IPS-18c (cell line): ENCODE data around the gene CTSD.

Experiments
- H3K4me3 ChIP-seq: 2 replicates; pipeline ENCODE4 v1.7.0; 2013; ENCODE audit warnings: low read depth, mild to moderate bottlenecking, low read length, moderate library complexity; ENCODE audit not compliant: insufficient read depth
- H3K9me3 ChIP-seq: one replicate; pipeline ENCODE4 v1.6.1; 2013; ENCODE audit warnings: mild to moderate bottlenecking, low read length, moderate library complexity; ENCODE audit not compliant: control insufficient read depth, insufficient read depth

CTSD gene

DNA sequence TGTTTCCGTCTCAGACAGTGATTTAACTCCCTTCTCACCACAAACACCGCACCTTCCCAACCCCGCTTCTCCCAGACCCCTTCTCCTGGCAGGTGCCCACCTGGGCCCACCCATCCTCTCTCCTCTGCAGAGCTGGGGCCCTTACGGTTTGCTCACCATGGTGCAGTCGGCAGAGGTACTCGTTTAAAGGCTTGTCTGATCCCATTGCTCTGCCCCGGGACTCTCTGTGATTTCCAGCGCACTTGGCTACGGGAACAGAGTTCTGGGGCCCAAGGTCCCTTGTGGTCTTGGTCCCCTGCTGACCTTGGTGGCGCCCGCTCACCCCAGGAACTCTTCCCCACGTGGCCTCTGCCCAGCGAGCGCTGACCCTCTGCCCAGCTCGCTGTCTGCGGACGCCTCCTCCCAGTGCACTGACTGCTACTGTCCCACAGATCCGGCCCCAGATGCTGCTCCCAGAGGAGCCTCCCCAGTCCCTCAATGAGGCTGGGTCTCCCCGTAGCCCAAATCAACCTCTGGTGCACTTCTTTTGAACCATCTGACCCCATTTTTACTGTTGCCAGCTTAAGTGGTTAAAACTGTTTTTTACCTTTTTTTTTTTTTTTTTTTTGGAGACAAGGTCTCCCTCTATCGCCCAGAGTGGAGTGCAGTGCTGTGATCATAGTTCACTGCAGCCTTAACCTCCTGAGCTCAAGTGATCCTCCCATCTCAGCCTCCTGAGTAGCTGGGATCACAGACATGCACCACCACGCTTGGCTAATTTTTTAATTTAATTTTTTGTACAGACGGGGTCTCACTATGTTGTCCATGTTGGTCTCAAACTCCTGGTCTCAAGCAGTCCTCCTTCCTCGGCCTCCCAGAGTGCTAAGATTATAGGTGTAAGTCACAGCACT lies 21.3 kb upstream of the CTSD start:
- no peak overlapping the region for H3K4me3 ChIP-seq
- H3K9me3 ChIP-seq, result peaks cover 4% of the 10 kb centered on the region

DNA sequence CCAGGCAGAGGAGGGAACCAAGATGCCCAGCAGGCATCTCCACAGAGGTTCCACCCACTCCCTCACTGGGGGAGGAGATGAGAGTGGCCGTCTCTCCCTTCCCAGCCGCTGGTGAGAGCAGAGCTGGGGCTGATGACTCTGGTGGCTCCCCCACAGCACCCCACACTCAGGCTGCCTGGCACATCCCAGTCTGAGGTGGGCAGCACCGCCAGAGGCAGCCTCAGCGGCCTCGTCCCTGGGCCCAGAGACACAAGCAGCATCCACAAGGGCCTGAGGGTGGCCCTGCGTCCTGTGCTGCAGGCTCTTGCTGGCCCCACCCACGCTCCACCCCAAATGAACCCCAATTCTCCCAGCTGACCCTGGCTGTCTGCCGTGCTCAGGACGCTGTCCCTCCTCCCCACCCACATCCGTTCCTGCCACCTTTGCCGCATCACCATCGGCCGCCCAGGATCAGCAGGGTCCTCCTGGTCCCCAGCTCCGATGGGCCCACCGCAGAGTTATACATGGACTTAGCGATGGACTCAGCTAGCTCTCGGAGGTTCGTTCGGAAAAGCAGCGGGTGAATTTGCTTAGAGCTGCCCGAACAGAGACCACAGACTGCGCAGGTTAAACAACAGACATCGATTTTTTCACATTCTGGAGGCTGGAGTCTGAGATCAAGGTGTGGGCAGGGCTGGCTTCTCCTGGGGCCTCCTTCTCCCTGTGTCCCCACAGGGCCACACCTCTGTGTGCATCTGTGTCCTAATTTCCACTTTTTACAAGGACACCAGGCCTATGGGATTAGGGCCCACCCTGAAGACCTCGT lies 20.2 kb upstream of the CTSD start:
- Histone ChIP-seq H3K4me3 (no peak overlapping the region), H3K9me3 (peaks cover 4% of the 10 kb centered on the region)

DNA sequence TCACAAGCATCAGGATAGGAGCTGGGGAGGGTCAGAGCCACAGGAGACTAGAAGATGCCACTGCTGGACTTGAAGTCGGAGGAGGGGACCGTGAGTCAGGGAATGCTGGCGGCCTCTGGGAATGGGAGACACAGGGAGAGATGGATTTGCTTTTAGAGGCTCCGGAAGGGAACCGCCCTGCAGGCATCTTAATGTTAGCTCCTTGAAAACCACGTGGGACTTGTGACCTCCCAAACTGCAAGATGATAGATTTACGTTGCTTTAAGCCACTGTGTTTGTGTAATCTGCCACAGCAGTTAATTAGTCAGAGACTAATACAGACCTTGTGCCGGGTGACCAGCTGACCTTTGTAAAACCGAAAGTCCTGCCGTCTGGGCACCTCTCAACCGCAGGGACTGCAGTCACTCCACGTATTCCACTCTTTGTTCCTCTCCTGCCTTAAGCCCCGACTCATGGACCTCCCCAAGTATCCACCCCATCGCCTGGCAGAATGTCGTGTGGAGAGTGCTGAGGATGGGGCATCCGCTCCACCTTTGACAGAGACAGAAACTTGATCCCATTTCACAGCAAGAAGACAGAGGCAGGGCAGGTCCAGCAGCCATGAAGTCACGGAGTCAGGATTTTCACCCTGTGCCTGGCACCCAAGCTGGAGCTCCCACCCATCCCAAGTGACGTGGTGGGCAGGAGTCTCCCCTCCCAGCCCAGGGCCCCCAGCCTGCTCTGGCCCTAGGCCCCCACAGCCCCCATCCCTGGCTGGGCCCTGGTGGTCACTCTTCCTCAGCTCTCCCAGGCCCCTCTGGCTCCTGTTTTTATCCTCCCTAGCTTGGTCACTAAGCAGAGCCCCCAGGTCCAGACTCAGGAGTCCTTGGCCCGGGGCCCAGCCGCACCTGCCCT lies 19.4 kb upstream of the CTSD start:
- peaks cover 4% of the 10 kb centered on the region for H3K9me3 ChIP-seq
- no peak overlapping the region for H3K4me3 ChIP-seq

DNA sequence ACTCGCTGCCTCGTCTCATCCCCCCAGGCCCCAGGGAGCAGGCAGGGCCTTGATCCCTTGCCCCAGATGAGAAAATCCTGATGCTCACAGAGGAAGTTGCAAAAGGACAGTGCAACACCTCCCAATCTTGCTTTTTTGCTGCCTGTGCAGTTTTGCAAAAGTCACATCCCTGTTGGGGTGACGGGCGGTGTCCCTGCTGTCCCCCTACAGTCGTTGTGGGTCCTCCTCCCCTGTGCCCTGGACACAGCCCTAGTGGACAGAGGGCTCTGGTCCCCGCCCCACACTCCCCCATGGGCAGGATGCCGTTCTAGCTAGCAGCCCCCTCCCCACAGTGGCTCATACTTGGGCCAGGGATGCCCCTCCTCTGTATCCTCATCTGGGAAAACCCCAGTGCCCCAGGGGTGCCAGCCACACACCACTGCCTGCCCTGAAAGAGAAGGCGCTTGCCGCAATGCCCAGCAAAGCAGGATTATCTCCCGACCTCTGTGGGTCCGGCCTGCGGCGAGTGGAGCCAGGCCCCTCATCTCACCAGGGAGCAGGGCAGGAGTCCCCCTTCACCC lies 18.4 kb upstream of the CTSD start:
- H3K9me3 ChIP-seq, result peaks cover 7% of the 10 kb centered on the region
- H3K4me3 ChIP-seq, result no peak overlapping the region

DNA sequence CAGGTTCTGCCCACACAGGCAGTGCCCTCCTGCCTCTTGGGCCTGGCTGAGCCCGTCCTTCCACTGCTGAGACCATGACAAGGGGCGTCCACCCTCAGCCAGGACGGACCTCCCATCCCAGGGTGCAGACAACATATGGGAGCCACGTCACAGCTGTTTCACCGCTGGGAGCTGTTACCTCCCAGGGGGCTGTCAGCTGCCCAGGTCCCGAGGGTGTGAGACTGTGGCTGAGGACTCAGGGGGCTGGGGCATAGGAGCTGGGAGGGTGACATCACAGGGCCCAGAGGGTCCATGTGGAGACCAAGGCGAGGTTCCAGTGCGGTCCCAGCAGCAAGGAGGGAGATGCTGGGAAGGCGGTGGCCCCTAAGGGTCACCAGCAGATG lies 17.9 kb upstream of the CTSD start:
- Histone ChIP-seq H3K9me3 (peaks cover 7% of the 10 kb centered on the region), H3K4me3 (no peak overlapping the region)

DNA sequence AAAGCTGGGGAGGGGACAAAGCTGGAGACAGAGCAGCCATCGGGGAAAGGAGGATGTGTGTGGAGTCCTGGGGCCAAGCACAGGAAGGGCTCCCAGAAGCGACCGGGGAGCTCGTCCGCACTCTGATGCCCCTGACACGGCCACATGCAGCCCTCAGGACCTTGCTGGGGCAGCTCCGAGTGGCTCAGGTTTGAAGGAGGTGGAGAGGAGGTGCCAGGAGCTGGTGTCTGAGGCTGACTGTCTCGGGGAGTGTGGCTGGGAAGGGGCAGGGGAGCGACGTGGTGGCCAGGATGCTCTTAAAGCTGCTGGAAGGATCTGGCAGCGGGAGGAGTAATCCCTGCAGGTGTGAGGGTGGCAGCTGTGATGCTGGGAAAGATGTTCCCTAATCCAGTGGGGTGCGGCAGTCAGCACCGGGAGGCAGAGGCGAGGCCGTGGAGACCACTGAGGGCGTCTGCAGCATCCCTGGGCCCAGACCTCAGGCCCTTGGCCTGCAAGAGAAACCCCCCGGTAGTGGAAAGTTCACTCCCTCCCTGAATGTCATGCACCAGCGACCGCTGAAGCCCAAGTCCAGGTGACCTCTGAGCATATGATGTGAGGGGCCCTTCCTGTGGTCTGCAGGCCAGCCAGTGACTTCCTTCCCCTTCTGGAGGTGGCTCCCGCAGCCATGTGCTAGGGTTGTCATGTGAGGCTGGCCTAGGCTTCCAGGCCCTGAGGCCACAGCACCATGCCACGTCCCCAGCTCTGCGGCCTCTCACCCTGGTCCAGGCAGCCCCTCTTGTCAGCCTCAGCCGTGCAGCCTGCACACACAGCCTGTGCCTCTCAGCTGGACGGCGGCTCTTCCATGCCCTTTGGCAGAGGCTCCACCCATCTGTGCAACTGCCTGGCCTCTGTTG lies 17.2 kb upstream of the CTSD start:
- Histone ChIP-seq H3K4me3 (no peak overlapping the region), H3K9me3 (peaks cover 9% of the 10 kb centered on the region)

DNA sequence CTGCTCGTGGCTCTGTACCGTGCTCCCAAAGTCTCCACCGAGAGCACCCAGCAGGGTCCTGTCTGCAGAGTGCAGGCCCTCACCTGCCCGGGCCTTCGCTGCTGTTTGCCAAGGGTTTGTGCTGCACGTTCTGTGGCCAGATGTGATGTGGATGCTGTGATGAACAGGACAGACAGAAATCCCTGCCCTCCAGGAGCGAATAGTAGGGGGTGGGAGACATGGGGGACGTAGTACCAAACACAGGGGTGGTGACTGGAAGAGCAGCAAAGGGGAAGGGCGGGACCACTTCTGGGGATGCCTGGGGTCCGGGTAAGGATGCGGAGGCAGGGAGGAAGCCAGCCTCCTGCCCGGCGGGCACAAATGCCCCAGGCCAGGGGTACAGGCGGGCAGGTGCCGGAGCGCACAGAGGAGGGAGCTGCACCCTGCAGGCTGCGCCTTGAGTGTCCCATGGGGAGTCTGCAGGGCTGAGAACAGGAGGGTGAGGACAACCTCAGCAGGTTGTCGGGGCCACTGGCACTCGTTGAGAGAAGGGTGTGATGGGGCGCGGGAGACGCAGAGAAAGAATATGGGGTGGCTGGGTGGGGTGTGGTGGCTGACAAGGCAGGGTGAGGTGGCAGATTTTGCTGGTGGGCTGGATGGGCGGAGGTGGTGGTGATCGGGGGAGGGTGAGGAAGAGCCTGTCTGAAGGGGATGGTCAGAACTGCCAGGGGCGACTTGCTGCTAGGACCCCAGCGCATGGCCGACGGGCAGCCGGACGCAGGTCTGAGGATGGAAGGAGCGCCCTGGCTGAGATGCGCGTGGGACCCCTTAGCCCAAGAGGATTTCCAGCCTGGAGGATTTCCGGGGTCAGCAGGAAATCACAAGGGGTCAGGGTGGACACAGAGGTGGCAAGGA lies 16.3 kb upstream of the CTSD start:
- H3K9me3 ChIP-seq, result peaks cover 6% of the 10 kb centered on the region
- H3K4me3 ChIP-seq, result no peak overlapping the region

DNA sequence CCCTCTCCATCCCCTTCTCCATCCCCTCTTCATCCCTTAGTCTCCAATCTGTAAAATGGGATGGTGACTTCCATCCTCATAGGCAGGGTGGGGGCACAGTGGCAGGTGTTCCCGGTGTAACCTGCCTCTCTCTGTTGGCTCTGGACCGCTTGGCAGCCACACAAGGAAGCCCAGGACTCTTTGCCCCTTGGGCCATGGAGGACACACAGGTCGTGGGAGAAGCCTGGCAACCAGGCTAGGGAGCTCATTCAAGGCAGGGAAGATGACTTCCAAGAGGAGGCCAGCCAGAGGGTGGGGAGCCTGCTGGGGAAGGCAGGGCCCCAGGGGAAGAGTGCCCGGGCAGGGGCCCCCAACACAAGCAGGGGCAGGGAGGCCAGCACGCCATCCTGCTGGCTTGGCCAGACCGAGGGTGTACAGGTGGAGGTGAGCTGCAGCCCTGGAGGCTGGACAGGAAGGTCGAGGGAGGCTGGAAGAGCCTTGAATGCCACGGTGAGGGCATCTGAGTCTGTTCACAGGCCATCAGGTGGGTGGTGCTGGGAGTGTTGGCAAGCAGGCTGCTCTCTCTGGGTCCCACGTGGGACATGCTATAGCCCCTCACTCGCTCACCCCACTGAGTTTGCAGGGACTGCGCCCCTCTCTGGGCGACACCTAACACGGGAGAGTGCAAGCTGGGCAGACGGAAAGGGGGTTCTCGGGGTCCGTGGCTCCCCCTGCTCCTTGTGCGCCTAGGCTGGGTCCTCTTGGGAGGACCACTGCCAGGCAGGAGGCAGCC lies 15.5 kb upstream of the CTSD start:
- H3K4me3 ChIP-seq, result no peak overlapping the region
- H3K9me3 ChIP-seq, result peaks cover 6% of the 10 kb centered on the region

DNA sequence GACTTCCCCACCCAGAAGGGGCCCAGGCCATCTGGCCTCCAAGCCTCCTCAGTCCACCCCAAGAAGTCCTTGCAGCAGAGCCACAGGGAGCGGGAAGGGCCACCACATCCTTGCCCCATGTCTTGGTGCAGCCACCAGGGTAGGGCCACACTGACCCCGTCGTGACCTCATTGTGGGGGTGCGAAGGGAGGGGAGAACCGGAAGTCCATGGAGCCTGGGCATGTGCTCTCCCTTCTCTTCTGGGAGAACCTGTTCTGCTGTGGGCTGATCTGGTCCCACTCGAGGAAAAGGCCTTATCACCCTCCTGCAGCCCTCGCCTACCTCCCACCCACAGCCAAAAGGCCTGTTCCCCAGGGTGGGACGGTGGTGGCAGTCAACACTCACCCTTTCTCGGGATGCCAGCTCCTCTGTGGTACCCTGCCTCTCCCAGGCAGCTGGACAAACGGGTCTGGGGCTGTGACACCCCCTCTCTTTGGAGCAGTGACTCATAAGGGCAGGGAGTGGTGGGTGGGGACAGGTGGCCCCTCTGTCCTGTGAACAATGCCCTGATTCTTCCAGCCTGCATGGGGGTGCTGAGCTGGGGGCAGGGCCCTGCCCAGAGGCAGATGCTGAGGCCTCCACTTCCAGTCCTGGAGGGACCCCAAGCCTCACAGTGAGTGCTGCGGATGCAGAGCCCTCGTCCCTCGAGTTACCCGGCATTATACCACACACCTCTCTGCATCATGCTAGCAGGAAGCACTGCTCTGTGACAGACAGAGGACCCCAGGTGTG lies 14.6 kb upstream of the CTSD start:
- Histone ChIP-seq H3K4me3 (no peak overlapping the region), H3K9me3 (peaks cover 6% of the 10 kb centered on the region)

DNA sequence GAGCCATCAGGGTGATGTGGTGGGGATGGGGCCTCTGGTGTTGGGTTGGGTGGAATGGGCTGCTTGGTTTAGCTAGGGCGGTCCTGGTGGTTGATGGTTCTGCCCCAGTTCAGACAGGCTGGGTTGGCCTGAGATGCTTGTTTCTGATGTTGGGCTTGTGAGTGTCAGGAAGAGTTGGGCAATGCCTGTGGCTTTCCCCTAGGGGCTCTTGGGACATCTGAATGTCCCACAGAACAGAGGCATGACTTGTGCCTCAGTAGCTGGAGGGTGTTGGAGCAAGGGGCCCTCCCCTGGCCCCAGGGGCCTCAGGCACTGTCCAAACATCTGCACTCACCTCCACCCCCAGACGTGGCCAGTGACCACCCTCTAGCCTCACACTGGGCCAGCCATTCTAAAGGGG lies 14.0 kb upstream of the CTSD start:
- peaks cover 4% of the 10 kb centered on the region for H3K9me3 ChIP-seq
- no peak overlapping the region for H3K4me3 ChIP-seq

DNA sequence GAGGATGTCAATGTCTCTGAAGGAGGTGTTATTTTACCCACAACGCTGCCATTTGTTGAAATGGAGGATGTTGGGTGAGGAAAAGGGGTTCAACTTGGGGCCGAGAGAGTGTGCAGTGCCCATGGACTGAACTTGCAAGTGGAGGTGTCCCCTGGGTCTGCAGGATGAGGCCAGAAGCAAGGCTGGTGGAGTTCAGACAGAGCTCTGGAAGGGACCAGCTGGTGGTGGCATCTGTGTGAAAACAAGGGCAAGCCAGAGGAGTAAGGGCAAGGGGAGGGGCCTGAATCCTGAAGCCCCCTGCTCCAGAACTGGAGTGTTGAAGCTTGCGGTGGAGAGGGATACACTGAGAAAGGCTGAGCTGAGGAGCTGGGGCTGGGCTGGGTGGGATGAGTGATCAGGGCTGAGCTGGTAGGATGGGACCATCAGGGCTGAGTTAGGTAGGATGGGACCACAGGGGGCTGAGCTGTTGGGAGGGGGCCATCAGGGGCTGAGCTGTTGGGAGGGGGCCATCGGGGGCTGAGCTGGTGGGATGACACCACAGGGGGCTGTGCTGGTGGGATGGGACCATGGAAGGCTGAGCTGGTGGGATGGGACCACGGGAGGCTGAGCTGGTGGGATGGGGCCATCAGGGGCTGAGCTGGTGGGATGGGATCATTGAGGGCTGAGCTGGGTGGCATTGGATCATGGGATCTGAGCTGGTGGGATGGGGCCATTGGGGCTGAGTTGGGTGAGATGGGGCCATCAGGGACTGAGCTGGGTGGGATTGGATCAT lies 13.4 kb upstream of the CTSD start:
- H3K9me3 ChIP-seq, result peaks cover 4% of the 10 kb centered on the region
- no peak overlapping the region for H3K4me3 ChIP-seq

DNA sequence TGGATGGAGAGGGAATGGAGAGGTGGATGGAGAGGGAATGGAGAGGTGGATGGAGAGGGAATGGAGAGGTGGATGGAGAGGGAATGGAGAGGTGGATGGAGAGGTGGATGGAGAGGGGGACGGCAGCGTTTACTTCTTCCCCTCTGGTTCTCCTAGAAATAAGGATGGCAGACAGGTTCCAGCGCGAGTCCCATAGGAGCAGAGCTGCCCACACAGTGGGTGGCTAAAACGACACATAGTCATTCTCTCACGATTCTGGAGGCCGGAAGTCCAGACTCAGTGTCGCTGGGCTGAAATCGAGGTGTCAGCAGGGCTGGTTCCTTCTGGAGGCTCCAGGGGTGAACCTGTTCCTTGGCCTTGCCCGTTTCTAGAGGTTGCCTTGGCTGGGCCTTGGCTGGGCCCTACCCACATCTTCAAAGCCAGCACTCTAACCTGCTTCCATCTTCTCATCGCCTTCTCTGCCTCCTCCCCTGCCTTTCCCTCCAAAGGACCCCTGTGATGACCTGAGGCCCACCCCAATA lies 12.7 kb upstream of the CTSD start:
- Histone ChIP-seq H3K4me3 (no peak overlapping the region), H3K9me3 (peaks cover 4% of the 10 kb centered on the region)

DNA sequence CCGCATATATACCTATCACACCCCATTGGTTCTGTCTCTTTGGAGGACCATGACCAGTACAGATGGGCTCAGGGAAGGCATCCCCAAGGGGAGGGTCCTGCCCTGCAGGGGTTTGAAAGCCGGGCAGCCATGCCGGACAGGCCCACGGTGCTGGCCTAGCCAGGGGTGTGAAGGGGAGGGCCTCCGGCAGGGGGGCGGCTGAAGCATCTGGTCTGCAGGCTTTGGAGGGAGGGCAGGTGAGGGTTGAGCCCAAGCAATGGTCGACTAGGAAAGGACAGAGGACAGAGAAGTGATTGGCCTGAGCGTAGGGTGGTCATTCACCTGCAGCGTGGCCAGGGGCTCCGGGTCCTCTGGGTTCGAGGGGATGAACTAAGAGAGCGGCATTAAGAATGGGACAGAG lies 11.2 kb upstream of the CTSD start:
- Histone ChIP-seq H3K4me3 (no peak overlapping the region), H3K9me3 (peaks cover 4% of the 10 kb centered on the region)
